Caco-2 (cell line): ENCODE results near the gene WHAMM. TPM values are rescaled to one million over a fixed set of nuclear protein-coding genes. Genes with fewer than 3 reads are reported as not detected.
"Not testable (repeated sequence)": the region's sequence is repeated elsewhere in the genome, so short reads cannot be mapped to it uniquely, and the experiment has no call there.

Experiments used
- BruUV-seq: library from RNA; stranded (reverse); fragments of 400-500 nt; replicated peaks from 2 replicates; lab custom pipeline; 2021; lab: Mats Ljungman, UMichigan
- CTCF ChIA-PET: fragments of 300-600 bp; sonication (Branson Sonifier 250); formaldehyde crosslinking; loops from one replicate; lab custom pipeline; 2022; ENCODE audit warnings: antibody characterized with exemption; lab: Charles Lee
- POLR2A ChIA-PET: fragments of 300-600 bp; sonication (Branson Sonifier 250); formaldehyde crosslinking; loops from one replicate; lab custom pipeline; 2022; ENCODE audit warnings: antibody characterized with exemption; lab: Charles Lee
- DNase-seq, 2 experiments: peaks; one replicate each; pipeline versions ENCODE4 v3.0.0 to v3.0.0-alpha.2; 2020 to 2022
- H3K27me3 ChIP-seq: replicated peaks from 2 replicates; pipeline ENCODE4 v1.6.0; 2011; ENCODE audit warnings: low read length; ENCODE audit not compliant: control insufficient read depth, insufficient read depth
- H3K36me3 ChIP-seq: 2 replicates; pipeline ENCODE4 v1.5.1; 2011; ENCODE audit warnings: low read length; ENCODE audit not compliant: control insufficient read depth, insufficient read depth
- H3K4me1 ChIP-seq: fragments of 250-450 bp; sonication (Bioruptor Pico); 2 replicates; pipeline ENCODE4 v1.5.1; 2020; ENCODE audit warnings: mild to moderate bottlenecking
- H3K4me3 ChIP-seq: 2 replicates; pipeline ENCODE4 v1.5.1; 2011; ENCODE audit warnings: low read depth, mild to moderate bottlenecking, control low read depth, low read length
- H3K9me3 ChIP-seq: fragments of 250-450 bp; sonication (Bioruptor Pico); 2 replicates; pipeline ENCODE4 v1.5.1; 2020; ENCODE audit warnings: mild to moderate bottlenecking, moderate library complexity
- H3K27ac Mint-ChIP-seq: one replicate; pipeline ENCODE4 v1.8.0; 2022; ENCODE audit warnings: mixed read lengths; ENCODE audit not compliant: unreplicated experiment
- H3K27me3 Mint-ChIP-seq: one replicate; pipeline ENCODE4 v1.8.0; 2022; ENCODE audit warnings: mixed read lengths; ENCODE audit not compliant: insufficient read depth, unreplicated experiment
- H3K36me3 Mint-ChIP-seq: one replicate; pipeline ENCODE4 v1.8.0; 2022; ENCODE audit warnings: mild to moderate bottlenecking, mixed read lengths; ENCODE audit not compliant: insufficient read depth, unreplicated experiment
- H3K4me1 Mint-ChIP-seq: one replicate; pipeline ENCODE4 v1.8.0; 2022; ENCODE audit warnings: low read depth, mixed read lengths; ENCODE audit not compliant: unreplicated experiment
- H3K4me3 Mint-ChIP-seq: one replicate; pipeline ENCODE4 v1.8.0; 2022; ENCODE audit warnings: mild to moderate bottlenecking, moderate library complexity, mixed read lengths; ENCODE audit not compliant: unreplicated experiment
- H3K9me3 Mint-ChIP-seq: one replicate; pipeline ENCODE4 v1.8.0; 2022; ENCODE audit warnings: mixed read lengths; ENCODE audit not compliant: unreplicated experiment
- intact Hi-C: fragments of 100-400 bp; cut with micrococcal nuclease; formaldehyde crosslinking; loops from one replicate; pipeline ENCODE4 v1.10.0; 2022; ENCODE audit not compliant: unreplicated experiment
- total RNA-seq: library from RNA; stranded (reverse); gene quantifications from 2 replicates; pipeline ENCODE4 v1.2.3, GENCODE V29; 2022
- TF ChIP-seq, protein P1 (sequence below), 2 experiments: fragments of 200-600 bp in 1 of 2; IDR thresholded peaks; 1 replicate in 1 of 2; 2 replicates in 1 of 2; pipeline versions ENCODE4 v1.5.1 to v1.8.0; 2011 to 2022; ENCODE audit warnings: antibody characterized with exemption in 1 of 2, control low read depth in 1 of 2, inconsistent platforms in 1 of 2, low read depth in 1 of 2, low read length in 1 of 2, mild to moderate bottlenecking in 1 of 2, moderate library complexity in 1 of 2; ENCODE audit not compliant: insufficient read depth in 1 of 2, severe bottlenecking in 1 of 2, unreplicated experiment in 1 of 2

Gene WHAMM
- total RNA-seq, 1 experiment from 2014 or later: 7.8 TPM

DNA sequence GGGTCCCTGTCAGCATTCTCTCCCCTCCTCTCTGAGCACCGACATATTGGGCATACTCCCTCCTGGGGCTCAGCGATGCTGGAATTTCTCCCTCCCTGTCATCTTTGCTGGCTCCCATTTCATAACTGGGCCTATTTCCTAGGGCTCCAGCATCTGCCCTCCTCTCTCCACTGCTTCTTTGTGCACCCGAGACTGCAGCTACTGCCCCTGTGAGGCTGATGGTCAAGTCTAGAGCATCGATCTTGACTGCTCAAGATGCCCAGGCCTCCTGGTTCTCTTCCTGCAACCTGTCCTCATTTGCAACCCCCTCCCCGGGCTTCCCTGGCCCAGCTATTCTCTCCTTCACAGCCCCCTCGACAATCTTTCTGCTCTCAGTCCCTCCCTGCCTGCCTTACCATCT is 53.5 kb downstream of the WHAMM start:
- Mint-ChIP-seq H3K9me3 (no peaks in the 10 kb centered on the region), H3K27ac (no peak overlapping the region), H3K4me3 (no peak overlapping the region), H3K36me3 (no peaks in the 10 kb centered on the region), H3K27me3 (peaks cover 6% of the 10 kb centered on the region), H3K4me1 (no peaks in the 10 kb centered on the region)
- TF ChIP-seq, protein P1, sequence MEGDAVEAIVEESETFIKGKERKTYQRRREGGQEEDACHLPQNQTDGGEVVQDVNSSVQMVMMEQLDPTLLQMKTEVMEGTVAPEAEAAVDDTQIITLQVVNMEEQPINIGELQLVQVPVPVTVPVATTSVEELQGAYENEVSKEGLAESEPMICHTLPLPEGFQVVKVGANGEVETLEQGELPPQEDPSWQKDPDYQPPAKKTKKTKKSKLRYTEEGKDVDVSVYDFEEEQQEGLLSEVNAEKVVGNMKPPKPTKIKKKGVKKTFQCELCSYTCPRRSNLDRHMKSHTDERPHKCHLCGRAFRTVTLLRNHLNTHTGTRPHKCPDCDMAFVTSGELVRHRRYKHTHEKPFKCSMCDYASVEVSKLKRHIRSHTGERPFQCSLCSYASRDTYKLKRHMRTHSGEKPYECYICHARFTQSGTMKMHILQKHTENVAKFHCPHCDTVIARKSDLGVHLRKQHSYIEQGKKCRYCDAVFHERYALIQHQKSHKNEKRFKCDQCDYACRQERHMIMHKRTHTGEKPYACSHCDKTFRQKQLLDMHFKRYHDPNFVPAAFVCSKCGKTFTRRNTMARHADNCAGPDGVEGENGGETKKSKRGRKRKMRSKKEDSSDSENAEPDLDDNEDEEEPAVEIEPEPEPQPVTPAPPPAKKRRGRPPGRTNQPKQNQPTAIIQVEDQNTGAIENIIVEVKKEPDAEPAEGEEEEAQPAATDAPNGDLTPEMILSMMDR (IDR thresholded peaks at IDR 0.05; ENCODE audit: insufficient read depth in 1 of 2, low read depth in 1 of 2, low read length in 1 of 2, severe bottlenecking in 1 of 2, unreplicated experiment in 1 of 2): no peak
- Histone ChIP-seq H3K9me3 (no peaks in the 10 kb centered on the region), H3K4me1 (no peaks in the 10 kb centered on the region), H3K36me3 (no peaks in the 10 kb centered on the region), H3K27me3 (no peaks in the 10 kb centered on the region), H3K4me3 (no peak overlapping the region)
- DNase-seq: no peak
- ChIA-PET CTCF (no interaction called here), POLR2A (no interaction called here)
- no TSS peak for BruUV-seq
- intact Hi-C loops: no loop called here

DNA sequence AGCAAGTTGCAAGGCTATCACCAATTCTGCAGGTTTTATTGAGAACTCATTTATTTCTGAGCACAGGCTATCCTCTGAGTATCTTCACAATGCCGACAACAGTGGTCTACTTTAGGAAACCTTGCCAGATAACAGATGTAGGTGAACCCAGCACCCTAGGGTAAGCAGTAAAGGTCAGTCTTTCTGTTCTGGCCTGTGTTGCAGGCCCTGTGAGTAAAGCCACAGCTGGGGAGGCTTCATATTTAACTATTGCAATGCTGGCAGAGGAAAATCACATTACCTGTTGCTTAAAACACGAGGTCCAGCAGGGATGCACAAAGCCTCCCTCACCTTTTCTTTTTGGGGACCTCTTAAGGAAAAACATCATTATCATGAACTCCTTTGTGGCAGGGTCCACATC is 55.5 kb downstream of the WHAMM start:
- no TSS peak for BruUV-seq
- Mint-ChIP-seq H3K4me3 (no peak overlapping the region), H3K27me3 (peaks cover 6% of the 10 kb centered on the region), H3K9me3 (no peaks in the 10 kb centered on the region), H3K27ac (no peak overlapping the region), H3K36me3 (no peaks in the 10 kb centered on the region), H3K4me1 (no peaks in the 10 kb centered on the region)
- intact Hi-C loops: no loop called here
- H3K4me3 ChIP-seq: no peak overlapping the region
- CTCF ChIA-PET: no interaction called here
- POLR2A ChIA-PET: no interaction called here
- no peaks in the 10 kb centered on the region for H3K36me3 ChIP-seq
- H3K27me3 ChIP-seq: no peaks in the 10 kb centered on the region
- TF ChIP-seq, protein P1 (IDR thresholded peaks at IDR 0.05; ENCODE audit: insufficient read depth in 1 of 2, low read depth in 1 of 2, low read length in 1 of 2, severe bottlenecking in 1 of 2, unreplicated experiment in 1 of 2): no peak
- H3K4me1 ChIP-seq: no peaks in the 10 kb centered on the region
- no peaks in the 10 kb centered on the region for H3K9me3 ChIP-seq
- no peak for DNase-seq

DNA sequence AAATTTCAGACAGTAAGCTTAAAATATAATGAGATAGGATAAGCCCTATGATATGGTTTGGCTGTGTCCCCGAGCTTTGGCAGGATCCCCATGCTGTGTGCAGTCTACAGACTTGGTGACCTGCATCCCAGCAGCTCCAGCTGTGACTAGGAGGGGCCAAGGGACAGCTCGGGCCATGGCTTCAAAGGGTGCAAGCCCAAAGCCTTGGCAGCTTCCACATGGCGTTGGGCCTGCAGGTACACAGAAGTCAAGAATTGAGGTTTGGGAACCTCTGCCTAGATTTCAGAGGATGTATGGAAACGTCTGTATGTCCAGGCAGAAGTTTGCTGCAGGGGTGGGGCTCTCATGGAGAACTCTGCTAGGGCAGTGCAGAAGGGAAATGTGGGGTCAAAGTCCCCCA is 56.2 kb downstream of the WHAMM start:
- H3K4me1 Mint-ChIP-seq, H3K27me3 Mint-ChIP-seq, H3K9me3 Mint-ChIP-seq, POLR2A ChIA-PET, H3K36me3 ChIP-seq, H3K4me1 ChIP-seq, H3K4me3 ChIP-seq, DNase-seq, H3K27me3 ChIP-seq, intact Hi-C loops, H3K27ac Mint-ChIP-seq, H3K9me3 ChIP-seq, H3K36me3 Mint-ChIP-seq, H3K4me3 Mint-ChIP-seq, BruUV-seq, CTCF ChIA-PET: not testable (repeated sequence)

DNA sequence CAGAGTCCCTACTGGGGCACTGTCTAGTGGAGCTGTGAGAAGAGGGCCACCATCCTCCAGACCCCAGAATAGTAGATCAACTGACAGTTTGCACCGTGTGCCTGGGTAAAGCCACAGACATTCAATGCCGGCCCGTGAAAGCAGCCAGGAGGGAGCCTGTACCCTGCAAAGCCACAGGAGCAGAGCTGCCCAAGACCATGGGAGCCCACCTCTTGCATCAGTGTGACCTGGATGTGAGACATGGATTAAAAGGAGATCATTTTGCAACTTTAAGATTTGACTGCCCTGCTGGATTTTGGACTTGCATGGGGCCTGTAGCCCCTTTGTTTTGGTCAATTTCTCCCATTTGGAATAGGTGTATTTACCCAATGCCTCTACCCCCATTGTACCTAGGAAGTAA is 56.6 kb downstream of the WHAMM start:
- DNase-seq, H3K9me3 ChIP-seq, H3K36me3 Mint-ChIP-seq, CTCF ChIA-PET, H3K4me1 ChIP-seq, H3K4me1 Mint-ChIP-seq, H3K27me3 Mint-ChIP-seq, H3K4me3 Mint-ChIP-seq, H3K9me3 Mint-ChIP-seq, POLR2A ChIA-PET, H3K36me3 ChIP-seq, BruUV-seq, intact Hi-C loops, H3K4me3 ChIP-seq, H3K27ac Mint-ChIP-seq, H3K27me3 ChIP-seq: not testable (repeated sequence)
